Sigmoid colon (tissue), 7 donors: ENCODE data around the gene LRRC36. TPM values are rescaled to one million over a fixed set of nuclear protein-coding genes. Genes with fewer than 3 reads are reported as not detected.

Source experiments
- DNase-seq: peaks from one replicate; pipeline ENCODE4 v3.0.0-alpha.2; 2019
- H3K27ac ChIP-seq, 4 donors: fragments of 200-600 bp; sonication (generic); one replicate each; pipeline ENCODE4 v1.5.1; 2016 to 2019; ENCODE audit warnings: mild to moderate bottlenecking in 1 of 4
- H3K27me3 ChIP-seq, 3 donors: fragments of 200-600 bp; sonication (generic); one replicate each; pipeline ENCODE4 v1.5.1; 2019; ENCODE audit warnings: mild to moderate bottlenecking in 1 of 3
- H3K36me3 ChIP-seq, 4 donors: fragments of 200-600 bp; sonication (generic); one replicate each; pipeline ENCODE4 v1.5.1; 2016 to 2019
- H3K4me1 ChIP-seq, 4 donors: fragments of 200-600 bp; sonication (generic); one replicate each; pipeline ENCODE4 v1.5.1; 2017 to 2019
- H3K4me3 ChIP-seq, 4 donors: fragments of 200-600 bp; sonication (generic); one replicate each; pipeline ENCODE4 v1.5.1; 2017 to 2019; ENCODE audit warnings: mild to moderate bottlenecking in 2 of 4, moderate library complexity in 1 of 4
- H3K9me3 ChIP-seq, 4 donors: fragments of 200-600 bp in 3 of 4; sonication (generic) in 3 of 4; one replicate each; pipeline versions ENCODE4 v1.5.1 to v1.6.1; 2013 to 2019
- EP300 ChIP-seq, 4 donors: sonication (generic); formaldehyde crosslinking; IDR thresholded peaks; one replicate each; pipeline ENCODE4 v1.6.1; 2017; ENCODE audit warnings: antibody characterized with exemption in 4 of 4
- POLR2A ChIP-seq, 2 donors: fragments of 450-650 bp; IDR thresholded peaks; one replicate each; pipeline ENCODE4 v1.6.1; 2016; ENCODE audit warnings: antibody characterized with exemption in 2 of 2, mild to moderate bottlenecking in 2 of 2, moderate library complexity in 2 of 2
- POLR2AphosphoS5 ChIP-seq, 4 donors: sonication (generic); formaldehyde crosslinking; IDR thresholded peaks; one replicate each; pipeline ENCODE4 v1.6.1; 2017; ENCODE audit warnings: antibody characterized with exemption in 4 of 4
- WGBS, 2 donors: extraction: QIAGEN DNeasy Blood & Tissue Kit; methylation state at CpG; one replicate each; pipeline ENCODE4 v1.1.7; 2013; 5-methylcytosine and 5-hydroxymethylcytosine counted together
- intact Hi-C: fragments of 100-400 bp; cut with DNase I; formaldehyde crosslinking; loops from one replicate; pipeline ENCODE4 v1.15.1; 2023
- polyA plus RNA-seq, 3 donors: library from polyadenylated mRNA; stranded (reverse); fragments of 200-250 nt; gene quantifications; one replicate each; pipeline ENCODE4 v1.2.3, GENCODE V29; 2013
- total RNA-seq, 4 donors: library from RNA; depleted of rRNA; stranded (reverse); fragments of >200 nt; gene quantifications; one replicate each; pipeline ENCODE4 v1.1.0, GENCODE V29; 2016
- TF ChIP-seq, protein P1 (sequence below), 4 experiments: fragments of 450-650 bp in 3 of 4; fragments of 200-600 bp in 1 of 4; IDR thresholded peaks; one replicate each; pipeline ENCODE4 v1.5.1; 2016 to 2019; ENCODE audit warnings: antibody characterized with exemption in 4 of 4, mild to moderate bottlenecking in 3 of 4, moderate library complexity in 2 of 4
- donor health status: healthy with polysubstance abuse.
- donor health status: Bipolar disorder and iron deficiency.
- donor health status: healthy.

Gene LRRC36
- total and polyA plus RNA-seq, 7 donors, result 0.55 to 0.74 TPM; not detected in 5

DNA sequence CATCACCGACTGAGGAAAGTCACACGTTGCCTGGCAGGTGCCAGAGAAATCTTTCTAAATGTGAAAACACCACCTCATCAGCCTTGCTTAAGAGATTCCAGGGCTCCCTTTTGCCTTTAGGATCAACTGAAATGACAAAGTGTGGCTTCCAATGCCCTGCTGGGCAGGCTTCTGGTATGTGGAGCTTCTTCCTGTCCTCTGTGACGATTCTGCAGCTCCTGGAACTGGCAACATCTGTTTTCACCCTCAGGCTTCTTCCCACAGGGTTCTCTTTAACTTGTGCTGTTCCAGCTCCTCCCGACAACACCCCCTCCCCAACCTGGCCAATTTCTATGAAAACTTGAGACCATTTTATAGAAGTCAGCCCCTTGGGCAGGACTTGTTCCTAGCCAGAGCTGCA lies 94.4 kb downstream of the LRRC36 start:
- no peaks in the 10 kb centered on the region for H3K9me3 ChIP-seq
- no peak for DNase-seq
- H3K4me1 ChIP-seq, result peaks cover 0 to 5% (median 2%) of the 10 kb centered on the region in 4 donors
- intact Hi-C loops, result no loop called here
- H3K27ac ChIP-seq, result no peak overlapping the region
- TF ChIP-seq, protein P1, sequence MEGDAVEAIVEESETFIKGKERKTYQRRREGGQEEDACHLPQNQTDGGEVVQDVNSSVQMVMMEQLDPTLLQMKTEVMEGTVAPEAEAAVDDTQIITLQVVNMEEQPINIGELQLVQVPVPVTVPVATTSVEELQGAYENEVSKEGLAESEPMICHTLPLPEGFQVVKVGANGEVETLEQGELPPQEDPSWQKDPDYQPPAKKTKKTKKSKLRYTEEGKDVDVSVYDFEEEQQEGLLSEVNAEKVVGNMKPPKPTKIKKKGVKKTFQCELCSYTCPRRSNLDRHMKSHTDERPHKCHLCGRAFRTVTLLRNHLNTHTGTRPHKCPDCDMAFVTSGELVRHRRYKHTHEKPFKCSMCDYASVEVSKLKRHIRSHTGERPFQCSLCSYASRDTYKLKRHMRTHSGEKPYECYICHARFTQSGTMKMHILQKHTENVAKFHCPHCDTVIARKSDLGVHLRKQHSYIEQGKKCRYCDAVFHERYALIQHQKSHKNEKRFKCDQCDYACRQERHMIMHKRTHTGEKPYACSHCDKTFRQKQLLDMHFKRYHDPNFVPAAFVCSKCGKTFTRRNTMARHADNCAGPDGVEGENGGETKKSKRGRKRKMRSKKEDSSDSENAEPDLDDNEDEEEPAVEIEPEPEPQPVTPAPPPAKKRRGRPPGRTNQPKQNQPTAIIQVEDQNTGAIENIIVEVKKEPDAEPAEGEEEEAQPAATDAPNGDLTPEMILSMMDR (IDR thresholded peaks at IDR 0.05), result no peak
- TF ChIP-seq EP300 (IDR thresholded peaks at IDR 0.05) (no peak), POLR2AphosphoS5 (IDR thresholded peaks at IDR 0.05) (no peak), POLR2A (IDR thresholded peaks at IDR 0.05) (no peak)
- no peaks in the 10 kb centered on the region for H3K36me3 ChIP-seq
- H3K4me3 ChIP-seq, result no peak overlapping the region
- H3K27me3 ChIP-seq, result peaks cover 0 to 14% (median 0%) of the 10 kb centered on the region in 3 donors
- WGBS, 2 donors, result 87 to 89% methylated on average over 4 of the region's 4 CpGs

DNA sequence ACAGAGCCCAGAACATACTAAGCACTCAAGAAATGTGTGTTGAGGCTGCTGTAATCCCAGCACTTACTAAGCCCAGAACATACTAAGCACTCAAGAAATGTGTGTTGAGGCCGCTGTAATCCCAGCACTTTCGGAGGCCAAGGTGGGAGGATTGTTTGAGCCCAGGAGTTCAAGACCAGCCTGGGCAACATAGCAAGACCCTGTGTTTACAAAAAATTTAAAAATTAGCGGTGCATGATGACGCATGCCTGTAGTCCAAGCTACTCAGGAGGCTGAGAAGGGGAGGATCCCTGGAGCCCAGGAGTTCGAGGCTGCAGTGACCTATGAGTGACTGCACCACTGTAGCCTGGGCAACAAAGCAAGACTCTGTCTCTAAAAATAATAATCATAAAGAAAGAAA lies 96.4 kb downstream of the LRRC36 start:
- no peak for TF ChIP-seq POLR2A (IDR thresholded peaks at IDR 0.05)
- no peak for TF ChIP-seq EP300 (IDR thresholded peaks at IDR 0.05)
- no peak for TF ChIP-seq POLR2AphosphoS5 (IDR thresholded peaks at IDR 0.05)
- TF ChIP-seq, protein P1 (IDR thresholded peaks at IDR 0.05), result no peak
- no peak overlapping the region for H3K4me3 ChIP-seq
- 81 to 92% methylated on average over 5 of the region's 5 CpGs for WGBS, 2 donors
- H3K9me3 ChIP-seq, result no peaks in the 10 kb centered on the region
- H3K27ac ChIP-seq, result no peak overlapping the region
- peaks cover 0 to 2% (median 0%) of the 10 kb centered on the region in 4 donors for H3K4me1 ChIP-seq
- intact Hi-C loops, result no loop called here
- DNase-seq, result no peak
- peaks cover 0 to 31% (median 0%) of the 10 kb centered on the region in 3 donors for H3K27me3 ChIP-seq
- H3K36me3 ChIP-seq, result no peaks in the 10 kb centered on the region

DNA sequence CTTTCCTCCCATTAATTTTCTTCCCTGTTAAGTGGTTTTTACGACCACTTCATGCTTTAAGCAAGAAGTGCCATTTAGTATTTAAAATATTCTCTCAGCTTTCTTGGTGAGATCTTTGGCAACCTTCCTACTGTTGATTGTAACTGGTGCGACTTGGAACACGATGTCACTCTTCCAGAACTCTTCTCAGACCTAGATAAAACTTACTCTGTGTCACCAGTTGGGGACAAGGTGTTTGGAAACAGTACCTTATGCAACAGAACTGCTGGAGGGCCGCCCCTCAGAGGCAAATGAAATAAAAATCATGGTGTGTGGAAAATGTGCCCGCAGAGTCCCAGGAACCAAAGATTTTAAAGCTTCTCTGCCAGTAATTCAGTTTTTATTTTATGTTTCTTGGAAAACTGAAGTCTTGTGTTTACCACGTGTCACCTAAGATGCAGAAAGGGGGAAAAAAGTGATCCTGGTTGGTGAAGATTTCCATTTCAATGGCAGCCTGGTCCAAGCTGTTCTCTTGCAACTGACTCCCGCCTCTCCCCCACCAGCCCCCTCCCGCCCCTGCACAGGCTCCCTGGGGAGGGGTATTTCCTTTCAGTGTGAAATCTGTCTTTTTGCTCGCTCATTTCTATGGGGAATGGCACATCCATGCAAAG lies 97.1 kb downstream of the LRRC36 start:
- 37 to 53% methylated on average over 9 of the region's 9 CpGs for WGBS, 2 donors
- Histone ChIP-seq H3K9me3 (no peaks in the 10 kb centered on the region), H3K36me3 (no peaks in the 10 kb centered on the region), H3K27me3 (peaks cover 0 to 31% (median 0%) of the 10 kb centered on the region in 3 donors), H3K4me1 (peaks cover 0 to 7% (median 5%) of the 10 kb centered on the region in 4 donors), H3K27ac (no peak overlapping the region), H3K4me3 (no peak overlapping the region)
- DNase-seq, result no peak
- TF ChIP-seq POLR2A (IDR thresholded peaks at IDR 0.05) (no peak), EP300 (IDR thresholded peaks at IDR 0.05) (no peak), POLR2AphosphoS5 (IDR thresholded peaks at IDR 0.05) (no peak)
- TF ChIP-seq, protein P1 (IDR thresholded peaks at IDR 0.05), result no peak
- intact Hi-C loops, result no loop called here

DNA sequence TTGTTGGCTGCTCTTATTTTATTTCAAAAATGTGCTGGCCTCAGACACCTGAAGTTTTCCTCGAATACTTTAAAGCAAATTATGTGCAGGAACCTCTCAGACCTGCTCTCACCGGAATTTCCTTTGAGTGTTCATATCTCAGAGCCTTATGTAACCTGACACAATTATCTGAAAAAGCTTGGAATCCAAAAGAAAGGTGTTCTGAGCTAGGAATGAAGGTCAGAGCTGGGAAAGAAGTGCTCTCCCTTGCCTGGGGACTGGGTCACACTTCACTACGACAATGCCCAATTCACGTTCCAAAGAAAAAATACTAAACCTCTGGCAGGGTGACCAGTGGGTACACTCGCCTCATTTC lies 97.6 kb downstream of the LRRC36 start:
- no peak for TF ChIP-seq POLR2A (IDR thresholded peaks at IDR 0.05)
- TF ChIP-seq, protein P1 (IDR thresholded peaks at IDR 0.05), result no peak
- TF ChIP-seq EP300 (IDR thresholded peaks at IDR 0.05), result no peak
- no peak for TF ChIP-seq POLR2AphosphoS5 (IDR thresholded peaks at IDR 0.05)
- Histone ChIP-seq H3K9me3 (no peaks in the 10 kb centered on the region), H3K27me3 (peaks cover 0 to 36% (median 0%) of the 10 kb centered on the region in 3 donors), H3K27ac (no peak overlapping the region), H3K4me1 (peaks cover 0 to 7% (median 5%) of the 10 kb centered on the region in 4 donors), H3K4me3 (no peak overlapping the region), H3K36me3 (no peaks in the 10 kb centered on the region)
- 52 to 59% methylated on average over 5 of the region's 5 CpGs for WGBS, 2 donors
- no peak for DNase-seq
- intact Hi-C loops, result no loop called here

DNA sequence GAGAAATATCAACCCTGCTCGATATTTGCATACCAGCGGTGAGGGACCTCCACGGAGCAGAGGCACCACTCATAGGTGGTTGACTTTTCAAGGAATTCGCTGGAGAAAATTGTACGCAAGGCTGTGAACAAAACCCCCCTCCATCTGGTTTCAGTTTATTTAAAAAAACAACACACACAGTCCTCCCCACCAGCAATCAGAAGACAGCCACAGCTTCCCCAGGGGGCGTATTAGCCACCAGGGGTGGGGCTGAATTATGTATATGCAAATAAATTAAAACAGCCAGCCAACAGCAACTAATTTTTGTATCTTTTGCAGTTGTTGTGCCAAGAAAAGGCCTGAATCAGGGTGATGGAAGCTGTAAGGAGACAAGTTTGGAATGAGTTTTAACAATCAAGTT lies 98.4 kb downstream of the LRRC36 start:
- intact Hi-C loops, result no loop called here
- H3K27me3 ChIP-seq, result peaks cover 2 to 42% (median 7%) of the 10 kb centered on the region in 3 donors
- no peak for DNase-seq

More for the DNA sequence above, 98.4 kb downstream of the LRRC36 start:
- TF ChIP-seq POLR2AphosphoS5 (IDR thresholded peaks at IDR 0.05) (no peak), EP300 (IDR thresholded peaks at IDR 0.05) (no peak), POLR2A (IDR thresholded peaks at IDR 0.05) (no peak)
- TF ChIP-seq, protein P1 (IDR thresholded peaks at IDR 0.05), result no peak
- Histone ChIP-seq H3K4me3 (no peak overlapping the region), H3K36me3 (no peaks in the 10 kb centered on the region), H3K9me3 (no peaks in the 10 kb centered on the region), H3K4me1 (peaks cover 0 to 8% (median 7%) of the 10 kb centered on the region in 4 donors), H3K27ac (no peak overlapping the region)
- WGBS, 2 donors, result 48 to 50% methylated on average over 6 of the region's 6 CpGs
